Measurements from ENCODE around the gene EXTL2.
"Not testable (repeated sequence)": the region's sequence is repeated elsewhere in the genome, so short reads cannot be mapped to it uniquely, and the experiment has no call there.

Gene EXTL2

GRCh38 chr1:100894603-100895539, at the start of gene EXTL2:
Gene EXTL2, minus strand, starts transcription at chr1:100894842. Its CDS starts 6,085 bp downstream, at chr1:100888757.
- DNase-seq = peak; percentile 92

DNA sequence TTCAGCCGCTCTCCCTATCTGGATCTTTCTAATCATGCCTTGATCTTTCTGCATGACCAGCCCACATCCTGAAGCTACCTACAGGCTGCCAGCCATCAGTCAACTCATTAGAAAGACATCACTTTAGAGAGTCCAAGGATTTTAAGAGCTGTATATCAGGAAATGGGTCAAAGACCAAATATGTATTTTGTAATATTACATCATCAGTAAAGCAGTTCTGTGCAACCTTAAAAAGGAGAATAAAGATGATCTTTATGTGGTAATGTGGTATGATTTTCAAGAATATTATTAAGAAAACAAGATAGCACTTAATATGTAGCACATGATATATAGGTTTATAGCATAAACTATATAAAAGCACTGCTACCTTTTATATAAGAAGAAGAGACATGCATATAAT, 48.9 kb upstream of the EXTL2 start:
- no peak for DNase-seq

DNA sequence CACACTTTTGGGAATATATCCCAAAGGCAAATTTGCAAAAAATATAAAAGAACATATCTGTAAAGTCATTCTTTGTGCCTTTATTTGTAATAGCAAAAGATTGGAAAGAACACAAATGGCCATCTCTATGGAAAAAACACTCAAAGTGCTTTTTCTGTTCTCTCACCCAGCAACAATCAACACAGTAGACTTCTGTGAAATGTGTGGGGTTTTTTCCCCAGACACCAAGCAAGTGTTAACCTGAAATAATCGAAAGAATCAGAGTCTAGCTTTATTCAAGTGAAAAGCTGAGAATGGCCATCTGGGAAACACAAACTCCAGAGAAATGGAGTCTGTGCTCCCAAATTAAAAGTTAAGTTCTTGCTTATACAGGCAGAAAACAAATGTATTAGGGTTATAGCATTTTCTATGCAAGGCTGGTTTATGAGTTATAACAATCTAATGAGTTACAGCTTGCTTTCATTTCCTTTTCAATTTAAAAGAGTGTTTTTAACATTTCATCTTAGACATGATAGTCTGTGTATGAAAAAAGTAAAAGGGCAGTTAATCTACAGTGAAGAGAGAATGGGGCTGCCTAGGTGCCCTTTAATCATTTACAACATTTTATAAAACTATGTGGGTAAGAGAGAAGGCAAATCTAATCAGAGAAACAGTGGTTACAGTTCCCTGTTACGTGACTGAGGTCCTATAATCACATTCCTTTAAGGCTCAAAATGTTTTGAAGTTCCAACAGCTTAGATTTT, 47.8 kb upstream of the EXTL2 start:
- DNase-seq = no peak

DNA sequence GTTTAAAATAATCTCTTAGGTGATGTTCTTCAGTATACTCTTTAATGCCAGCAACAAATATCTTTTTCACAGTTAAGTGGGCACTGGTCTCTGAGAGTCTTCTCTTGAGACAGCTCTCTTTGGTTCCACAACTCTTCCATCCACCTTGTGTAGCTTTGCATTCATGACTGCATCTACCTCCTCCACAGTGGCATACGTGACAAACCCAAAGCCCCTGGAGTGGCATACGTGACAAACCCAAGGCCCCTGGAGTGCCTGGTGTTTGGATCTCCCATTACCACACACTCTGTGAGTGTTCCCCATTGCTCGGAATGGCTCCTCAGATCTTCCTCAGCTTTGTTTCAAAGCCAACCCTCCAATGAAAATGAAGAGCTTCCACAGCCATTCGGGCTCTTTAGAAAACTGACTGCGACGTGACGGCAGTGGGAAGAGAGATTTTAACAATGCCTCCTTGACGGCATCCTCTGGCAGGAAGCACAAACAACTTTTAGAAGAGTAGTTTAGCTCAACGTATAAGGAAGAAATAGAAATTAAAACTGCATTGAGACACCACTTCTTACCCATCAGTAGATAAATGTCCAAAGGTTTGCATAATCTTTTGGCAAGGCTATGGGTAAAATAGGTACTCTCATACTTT, 47.1 kb upstream of the EXTL2 start:
- no peak for DNase-seq

DNA sequence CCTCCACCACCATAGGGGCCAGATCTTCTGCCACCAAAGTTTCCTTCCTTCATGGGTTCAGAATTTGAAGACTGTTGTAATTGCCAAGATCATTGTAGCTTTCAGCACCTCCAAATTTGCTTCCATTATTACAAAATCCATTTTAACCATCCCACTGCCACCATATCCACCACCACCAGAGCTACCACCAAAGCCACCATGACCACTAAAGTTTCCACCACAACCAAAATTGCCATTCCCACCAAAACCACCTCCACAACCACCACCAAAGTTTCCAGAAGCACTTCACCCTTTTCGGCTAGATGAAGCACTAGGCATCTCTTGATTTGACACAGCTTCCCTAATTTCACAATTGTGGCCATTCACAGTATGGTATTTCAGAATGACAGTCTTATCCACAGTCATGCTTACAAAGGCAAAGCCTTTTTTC, 46.5 kb upstream of the EXTL2 start:
- no peak for DNase-seq

DNA sequence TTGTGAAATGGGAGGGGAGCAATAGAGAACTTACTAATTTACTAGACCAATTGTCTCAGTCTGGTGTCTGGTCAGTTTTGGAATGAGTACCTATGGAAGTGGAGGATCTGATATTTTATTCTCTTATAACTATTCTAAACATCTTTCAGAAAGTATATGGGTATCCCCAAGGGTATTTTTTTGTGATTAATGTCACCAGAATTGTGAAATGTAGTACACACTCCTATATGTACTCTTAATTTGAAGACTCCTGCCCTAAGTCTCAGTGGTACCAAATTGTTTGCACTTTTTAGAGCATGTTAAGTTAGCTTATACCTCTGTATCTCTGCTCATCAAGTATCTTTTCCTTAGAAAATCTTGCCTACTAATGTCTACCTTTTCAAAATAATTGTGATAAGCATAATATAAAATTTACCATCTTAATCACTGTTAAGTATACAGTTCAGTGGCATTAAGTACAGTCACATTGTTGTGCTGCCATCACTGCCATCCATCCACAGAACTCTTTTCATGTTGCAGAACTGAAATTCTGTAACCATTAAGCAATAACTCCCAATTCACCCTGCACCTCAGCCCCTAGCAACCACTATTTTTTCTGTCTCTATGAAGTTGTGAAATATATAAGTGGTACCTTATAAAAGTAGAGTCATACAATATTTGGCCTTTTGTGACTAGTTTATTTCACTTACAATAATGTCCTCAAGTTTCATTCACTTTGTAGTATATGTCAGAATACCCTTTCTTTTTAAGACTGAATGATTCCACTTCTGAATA, 41.7 kb upstream of the EXTL2 start:
- no peak for DNase-seq

GRCh38 chr1:100933555-100933954, 38.9 kb upstream of the EXTL2 start:
- DNase-seq = not testable (repeated sequence)

DNA sequence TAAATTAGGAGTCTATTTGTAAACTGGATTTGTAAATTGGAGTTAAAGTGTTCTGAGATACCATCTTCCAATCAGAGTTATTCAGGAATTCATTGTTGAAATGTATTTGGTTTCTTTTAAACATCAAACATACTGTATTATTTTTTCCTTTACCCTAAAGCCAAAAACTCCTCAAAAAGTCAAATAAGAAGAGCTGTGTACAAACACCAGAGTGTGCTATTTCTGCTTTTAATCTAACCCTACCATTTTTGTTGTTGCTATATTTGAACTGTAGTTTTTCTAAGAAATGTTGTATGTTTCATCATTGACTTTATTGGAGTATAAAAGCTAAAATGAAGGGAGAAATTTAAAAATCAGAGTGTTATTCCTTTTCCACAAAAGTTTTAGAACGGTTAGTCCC, 37.1 kb upstream of the EXTL2 start:
- DNase-seq = no peak

DNA sequence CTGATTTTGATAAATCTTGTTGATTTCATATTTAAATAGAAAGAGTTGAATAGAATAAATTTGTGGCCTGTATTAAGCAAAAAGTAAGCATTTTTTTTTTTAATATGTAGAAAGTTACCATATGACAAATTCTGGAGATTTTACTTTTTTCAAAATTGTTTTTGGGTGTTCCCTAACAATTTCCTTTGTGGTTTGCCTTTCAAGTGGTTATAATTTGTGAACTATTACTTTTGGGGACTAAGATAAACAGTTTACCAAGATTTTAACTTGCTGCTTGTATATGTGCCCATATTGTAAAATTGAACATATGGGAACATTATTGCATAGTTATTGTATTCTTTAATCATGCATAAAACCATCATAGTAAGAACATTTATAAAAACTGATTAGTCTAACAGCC, 35.9 kb upstream of the EXTL2 start:
- DNase-seq = no peak

DNA sequence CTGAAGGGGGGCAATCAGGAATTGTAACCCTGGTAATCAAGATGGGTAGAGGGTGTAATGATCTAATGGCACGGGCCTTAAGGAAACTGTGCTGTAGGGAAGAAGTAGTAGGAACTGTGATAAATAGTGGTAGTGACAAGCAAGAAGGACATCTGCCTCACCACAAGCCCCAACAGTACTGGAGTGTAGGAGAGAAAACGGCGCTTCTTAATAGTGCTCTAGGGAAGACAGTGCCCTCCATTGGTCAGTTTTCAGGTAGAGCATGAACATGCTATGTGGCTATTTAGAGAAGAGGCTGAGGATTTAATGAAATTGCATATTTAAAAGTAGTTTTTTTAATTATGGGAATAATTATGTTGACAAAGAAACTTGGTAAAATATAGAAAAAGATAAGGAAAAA, 33.5 kb upstream of the EXTL2 start:
- DNase-seq = no peak

- DNase-seq = no peak
Observed at GRCh38 chr1:100927276-100927675, 32.6 kb upstream of the EXTL2 start.

GRCh38 chr1:100926240-100926639, 31.6 kb upstream of the EXTL2 start:
- no peak for DNase-seq

GRCh38 chr1:100924991-100925390, 30.3 kb upstream of the EXTL2 start:
- no peak for DNase-seq

DNA sequence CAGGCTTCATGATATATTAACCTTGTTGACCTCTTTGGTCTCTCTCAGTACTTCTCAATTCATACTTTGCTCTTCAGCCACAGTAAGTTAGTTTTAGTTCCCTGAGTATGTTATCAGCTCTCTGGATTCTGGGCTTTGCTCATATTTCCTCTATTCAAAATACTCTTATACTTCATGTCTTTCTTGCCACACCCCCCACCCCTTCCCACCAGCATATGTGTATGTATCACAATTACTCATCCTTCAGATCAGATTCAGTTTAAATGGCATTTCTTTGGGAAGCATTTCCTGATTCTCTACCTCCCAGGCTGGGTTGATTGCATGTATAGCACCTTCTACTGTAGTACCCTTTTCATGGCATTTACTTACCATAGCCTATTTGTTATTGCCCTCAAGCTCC, 29.6 kb upstream of the EXTL2 start:
- no peak for DNase-seq

- no peak for DNase-seq
Observed at GRCh38 chr1:100921110-100921706, 26.6 kb upstream of the EXTL2 start.

DNA sequence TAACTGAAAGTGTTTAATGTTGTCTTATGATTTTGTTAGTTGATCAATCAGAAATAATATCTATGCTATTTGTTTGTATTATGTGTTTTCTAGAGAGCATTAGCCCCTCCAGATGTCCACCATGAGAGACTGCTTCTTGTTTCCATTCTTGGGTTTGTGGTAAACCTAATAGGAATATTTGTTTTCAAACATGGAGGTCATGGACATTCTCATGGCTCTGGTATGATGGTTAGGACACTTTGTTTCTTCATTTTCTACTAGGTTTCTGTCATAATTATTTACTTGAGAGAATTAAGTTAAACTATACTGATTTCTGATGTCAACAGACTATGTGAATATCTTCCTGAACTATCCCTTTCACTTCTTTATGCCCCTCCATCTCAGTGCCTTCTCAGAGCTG, 17.4 kb upstream of the EXTL2 start:
- DNase-seq = no peak

DNA sequence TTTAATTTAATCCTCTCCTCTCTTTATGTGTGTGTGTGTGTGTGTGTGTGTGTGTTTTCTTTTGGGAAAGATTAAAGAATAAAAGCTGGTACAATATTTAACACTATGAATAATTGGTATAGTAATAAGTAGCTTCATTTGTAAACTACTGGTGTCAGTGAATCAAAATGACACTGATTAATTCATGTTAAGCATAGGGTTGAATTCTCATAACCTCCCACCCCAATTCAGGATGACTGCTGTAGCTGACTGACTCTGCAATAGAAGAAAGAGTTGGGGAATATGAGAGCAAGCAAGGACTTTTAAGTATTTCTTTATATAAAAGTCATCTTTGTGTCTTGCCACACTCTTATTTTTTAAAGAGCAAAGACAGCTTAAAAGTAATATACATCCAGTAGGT, 14.4 kb upstream of the EXTL2 start:
- no peak for DNase-seq

DNA sequence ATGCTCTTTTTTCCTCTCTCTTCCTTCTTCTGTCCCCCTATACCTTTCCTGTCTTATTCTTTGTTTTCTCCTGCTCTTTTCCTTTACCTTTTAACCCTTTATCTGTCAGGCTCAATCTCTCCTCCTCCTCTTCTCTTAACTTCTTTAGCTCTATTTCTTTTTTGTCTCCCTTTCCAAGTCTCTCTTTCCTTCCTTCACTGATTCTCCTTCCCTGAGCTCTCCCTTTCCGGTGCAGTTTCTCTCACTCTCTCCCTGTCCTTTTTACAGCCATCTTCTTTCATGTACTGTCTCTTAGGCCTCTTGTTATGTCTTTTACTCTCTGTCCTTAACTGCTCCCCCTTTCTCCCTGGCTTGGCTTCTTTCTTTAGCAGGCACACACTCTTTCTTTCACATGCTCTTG, 13.2 kb upstream of the EXTL2 start:
- DNase-seq = no peak

GRCh38 chr1:100905181-100905580, 10.5 kb upstream of the EXTL2 start:
- DNase-seq = no peak

DNA sequence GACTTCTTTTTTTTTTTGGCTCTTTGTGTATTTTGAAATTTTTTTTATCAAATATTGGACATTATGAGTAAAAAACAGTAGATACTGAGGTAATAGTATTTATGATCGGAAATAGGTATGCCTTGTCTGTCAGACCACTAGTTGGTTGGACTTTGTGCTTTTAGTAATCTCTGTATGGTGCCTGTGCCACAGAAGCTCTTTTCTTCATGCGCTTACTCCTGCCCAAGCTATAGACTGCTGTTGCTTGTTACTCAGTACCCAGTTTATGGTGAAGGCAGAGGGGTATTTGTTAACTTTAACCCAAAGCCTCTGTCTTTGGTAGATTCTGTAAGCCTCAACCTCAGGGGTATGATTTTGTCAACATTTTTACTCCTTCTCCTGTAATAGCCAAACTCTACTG, 9.9 kb upstream of the EXTL2 start:
- DNase-seq = no peak

DNA sequence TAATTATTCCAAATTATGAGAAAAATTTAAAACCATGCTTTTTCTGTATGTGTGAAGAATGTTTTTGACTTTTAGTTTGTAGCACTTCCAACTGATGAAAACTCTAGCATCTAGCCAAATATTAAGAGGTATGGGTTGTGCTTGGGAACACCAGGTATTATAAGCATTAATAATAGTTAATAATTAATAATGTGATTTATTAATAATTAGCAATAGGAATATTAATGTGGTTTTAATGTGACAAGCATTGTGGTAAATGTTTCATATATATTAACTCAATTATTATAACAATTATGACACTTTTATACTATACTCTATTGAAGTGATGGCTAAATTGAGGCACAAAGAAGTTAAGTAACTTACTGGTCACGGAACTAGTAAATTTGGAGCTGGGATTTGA, 9.1 kb upstream of the EXTL2 start:
- DNase-seq = no peak

- DNase-seq = no peak
Observed at GRCh38 chr1:100902365-100902764, 7.7 kb upstream of the EXTL2 start.

Data from right hindlimb (tissue), 1 donor.